ENCODE data around the gene THEM5.

DNA sequence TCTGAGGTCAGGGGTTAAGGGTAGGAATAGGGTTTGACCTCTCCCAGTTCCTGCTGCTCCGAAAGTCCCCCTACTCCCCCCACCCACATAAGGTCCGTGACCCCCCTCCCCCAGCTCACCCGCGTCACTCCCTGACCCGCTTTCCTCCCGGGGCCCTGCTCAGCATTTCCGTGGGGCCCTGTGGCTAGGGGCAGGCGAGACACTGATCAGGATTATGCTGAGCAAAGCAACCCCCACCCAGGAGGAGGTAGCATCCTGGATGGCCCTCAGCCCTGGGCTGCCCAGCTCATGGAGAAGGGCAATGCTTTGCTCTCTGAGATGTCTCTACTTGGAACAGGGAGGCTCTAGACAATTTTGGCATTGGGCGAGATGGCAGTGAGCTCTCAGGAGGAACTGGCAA is 25.7 kb downstream of the THEM5 start:
- TF ChIP-seq EZH2 (IDR thresholded peaks at IDR 0.05; ENCODE audit: low read length) = no peak
- no peak for TF ChIP-seq CTCF (optimal IDR thresholded peaks at IDR 0.05 in 1 of 3, IDR thresholded peaks at IDR 0.05 in 1 of 3, conservative IDR thresholded peaks at IDR 0.05 in 1 of 3; ENCODE audit: extremely low read depth in 1 of 3, insufficient read depth in 2 of 3, low read length in 3 of 3)
